Esophagus muscularis mucosa (tissue), 4 donors: ENCODE results near the gene EME1. TPM values are rescaled to one million over a fixed set of nuclear protein-coding genes. Genes with fewer than 3 reads are reported as not detected.

Experiments
- DNase-seq: peaks from one replicate; pipeline ENCODE4 v3.0.0-alpha.2; 2017; ENCODE audit errors: extremely low spot score
- H3K27ac ChIP-seq, 4 donors: fragments of 200-600 bp; sonication (generic); replicated peaks in 1 of 4; 1 replicate in 3 of 4; 2 replicates in 1 of 4; pipeline ENCODE4 v1.5.1; 2016 to 2019; ENCODE audit warnings: mild to moderate bottlenecking in 1 of 4
- H3K27me3 ChIP-seq, 4 donors: fragments of 200-600 bp; sonication (generic); one replicate each; pipeline versions ENCODE4 v1.5.1 to v1.6.0; 2016 to 2019
- H3K36me3 ChIP-seq, 4 donors: fragments of 200-600 bp; sonication (generic); one replicate each; pipeline ENCODE4 v1.5.1; 2016 to 2019
- H3K4me1 ChIP-seq, 4 donors: fragments of 200-600 bp; sonication (generic); one replicate each; pipeline ENCODE4 v1.5.1; 2016 to 2019
- H3K4me3 ChIP-seq, 4 donors: fragments of 200-600 bp; sonication (generic); 1 replicate in 2 of 4; 2 replicates in 2 of 4; pipeline ENCODE4 v1.5.1; 2016 to 2019; ENCODE audit warnings: mild to moderate bottlenecking in 4 of 4, moderate library complexity in 1 of 4
- H3K9me3 ChIP-seq, 4 donors: fragments of 200-600 bp; sonication (generic); 1 replicate in 3 of 4; 2 replicates in 1 of 4; pipeline ENCODE4 v1.5.1; 2016 to 2019
- CTCF ChIP-seq, 3 experiments: fragments of 200-600 bp in 2 of 3; fragments of 450-650 bp in 1 of 3; sonication (generic) in 2 of 3; IDR thresholded peaks; one replicate each; pipeline ENCODE4 v1.5.1; 2017 to 2019; ENCODE audit warnings: antibody characterized with exemption in 3 of 3, mild to moderate bottlenecking in 2 of 3, moderate library complexity in 1 of 3
- EP300 ChIP-seq: sonication (generic); formaldehyde crosslinking; IDR thresholded peaks from one replicate; pipeline ENCODE4 v1.6.1; 2017; ENCODE audit warnings: antibody characterized with exemption
- POLR2A ChIP-seq: fragments of 450-650 bp; IDR thresholded peaks from one replicate; pipeline ENCODE4 v1.6.1; 2017; ENCODE audit warnings: antibody characterized with exemption, moderate library complexity, mild to moderate bottlenecking, low read depth
- POLR2AphosphoS5 ChIP-seq, 2 donors: sonication (generic); formaldehyde crosslinking; IDR thresholded peaks; one replicate each; pipeline ENCODE4 v1.6.1; 2017; ENCODE audit warnings: antibody characterized with exemption in 2 of 2
- WGBS: methylation state at CpG from one replicate; pipeline ENCODE4 v1.1.5; 2018; 5-methylcytosine and 5-hydroxymethylcytosine counted together
- intact Hi-C: fragments of 100-400 bp; cut with DNase I; formaldehyde crosslinking; loops from one replicate; pipeline ENCODE4 v1.15.1; 2023
- total RNA-seq, 4 donors: library from RNA; depleted of rRNA; stranded (reverse); fragments of >200 nt; gene quantifications; one replicate each; pipeline versions ENCODE4 v1.1.0 to v1.2.1, GENCODE V29; 2016

The EME1 gene
- total RNA-seq, 4 donors from 2014 or later = not detected

GRCh38 chr17:50353600-50354195 lies 19.3 kb upstream of the EME1 start:
- 95% methylated on average over 16 of the region's 27 CpGs for WGBS
- H3K9me3 ChIP-seq = no peaks in the 10 kb centered on the region

GRCh38 chr17:50354198-50354597 lies 18.8 kb upstream of the EME1 start:
- no peak for DNase-seq
- Histone ChIP-seq H3K27me3 (no peaks in the 10 kb centered on the region), H3K9me3 (no peaks in the 10 kb centered on the region), H3K4me3 (no peak overlapping the region), H3K36me3 (peaks cover 41 to 68% (median 59%) of the 10 kb centered on the region in 4 donors), H3K27ac (no peak overlapping the region), H3K4me1 (peaks cover 0 to 16% (median 16%) of the 10 kb centered on the region in 4 donors)
- WGBS = 90% methylated on average over 15 of the region's 15 CpGs
- TF ChIP-seq POLR2AphosphoS5 (IDR thresholded peaks at IDR 0.05) (no peak), CTCF (IDR thresholded peaks at IDR 0.05) (no peak)
- intact Hi-C loops = no loop called here

More at GRCh38 chr17:50353600-50354195, 19.3 kb upstream of the EME1 start:
- Histone ChIP-seq H3K4me1 (peaks cover 0 to 21% (median 21%) of the 10 kb centered on the region in 4 donors), H3K4me3 (no peak overlapping the region), H3K36me3 (peaks cover 41 to 63% (median 54%) of the 10 kb centered on the region in 4 donors), H3K27ac (no peak overlapping the region), H3K27me3 (no peaks in the 10 kb centered on the region)
- no peak for DNase-seq
- intact Hi-C loops = no loop called here
- no peak for TF ChIP-seq POLR2A
- TF ChIP-seq EP300 = no peak
- TF ChIP-seq CTCF (IDR thresholded peaks at IDR 0.05) = no peak
- no peak for TF ChIP-seq POLR2AphosphoS5 (IDR thresholded peaks at IDR 0.05)

GRCh38 chr17:50354776-50355175 lies 18.3 kb upstream of the EME1 start:
- intact Hi-C loops = no loop called here
- H3K36me3 ChIP-seq = peaks cover 41 to 74% (median 65%) of the 10 kb centered on the region in 4 donors
- no peak overlapping the region for H3K27ac ChIP-seq
- WGBS = 98% methylated on average over 8 of the region's 13 CpGs
- no peaks in the 10 kb centered on the region for H3K27me3 ChIP-seq
- TF ChIP-seq POLR2AphosphoS5 (IDR thresholded peaks at IDR 0.05) (no peak), EP300 (no peak), CTCF (IDR thresholded peaks at IDR 0.05) (no peak)
- H3K4me3 ChIP-seq = no peak overlapping the region
- no peaks in the 10 kb centered on the region for H3K9me3 ChIP-seq
- DNase-seq = no peak
- H3K4me1 ChIP-seq = peaks cover 0 to 16% (median 13%) of the 10 kb centered on the region in 4 donors

- H3K36me3 ChIP-seq = peaks cover 41 to 79% (median 70%) of the 10 kb centered on the region in 4 donors
- intact Hi-C loops = no loop called here
- DNase-seq = no peak
- 76% methylated on average over 2 of the region's 4 CpGs for WGBS
- H3K27me3 ChIP-seq = no peaks in the 10 kb centered on the region
- H3K27ac ChIP-seq = no peak overlapping the region
- H3K9me3 ChIP-seq = no peaks in the 10 kb centered on the region
- H3K4me1 ChIP-seq = peaks cover 0 to 16% (median 13%) of the 10 kb centered on the region in 4 donors
- no peak overlapping the region for H3K4me3 ChIP-seq
- TF ChIP-seq POLR2AphosphoS5 (IDR thresholded peaks at IDR 0.05) (no peak), CTCF (IDR thresholded peaks at IDR 0.05) (no peak), EP300 (no peak), POLR2A (no peak)
Observed at GRCh38 chr17:50355336-50355700, 17.7 kb upstream of the EME1 start.
